HK-2 (cell line): ENCODE results near the gene HK2.
"Not testable (repeated sequence)": the region's sequence is repeated elsewhere in the genome, so short reads cannot be mapped to it uniquely, and the experiment has no call there.

ENCODE experiments used
- DNase-seq: peaks from one replicate; pipeline ENCODE4 v3.0.0-alpha.2; 2018; ENCODE audit not compliant: unreplicated experiment

Gene HK2

DNA sequence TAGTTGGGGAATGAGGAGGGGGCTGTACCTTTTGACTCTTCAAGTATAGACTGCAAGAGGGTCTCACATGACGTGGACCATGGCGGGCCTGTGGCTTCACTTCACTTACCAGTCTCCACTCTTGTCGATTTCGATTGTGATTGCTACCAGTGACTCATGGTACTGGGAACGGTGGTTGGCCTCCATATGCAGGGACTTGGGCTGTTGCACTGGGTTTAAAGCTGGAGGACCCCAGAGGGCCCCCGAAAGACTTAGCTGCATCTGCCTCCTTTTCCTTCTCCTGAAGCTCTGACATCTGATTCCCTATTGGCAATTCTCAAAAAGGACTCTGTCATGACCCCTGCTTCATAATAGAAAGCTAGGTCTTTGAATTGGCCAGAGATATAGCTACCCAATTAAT, 43.4 kb downstream of the HK2 start:
- no peak for DNase-seq

- no peak for DNase-seq
Observed at GRCh38 chr2:74877781-74878433, 44.0 kb downstream of the HK2 start.

DNA sequence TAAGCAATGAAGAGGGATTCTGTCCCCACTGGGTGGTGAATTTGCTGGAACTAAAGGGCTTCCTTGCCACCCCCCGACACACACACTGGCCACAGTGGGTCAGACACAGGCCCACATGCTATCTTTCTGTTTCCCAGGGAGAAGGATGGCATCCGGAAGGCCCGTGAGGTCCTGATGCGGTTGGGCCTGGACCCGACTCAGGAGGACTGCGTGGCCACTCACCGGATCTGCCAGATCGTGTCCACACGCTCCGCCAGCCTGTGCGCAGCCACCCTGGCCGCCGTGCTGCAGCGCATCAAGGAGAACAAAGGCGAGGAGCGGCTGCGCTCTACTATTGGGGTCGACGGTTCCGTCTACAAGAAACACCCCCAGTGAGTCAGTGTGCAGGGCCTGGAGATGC, 44.6 kb downstream of the HK2 start:
- DNase-seq: no peak

GRCh38 chr2:74880054-74880728, 46.3 kb downstream of the HK2 start:
- DNase-seq: no peak

- DNase-seq: no peak
Observed at GRCh38 chr2:74881176-74881575, 47.2 kb downstream of the HK2 start.

DNA sequence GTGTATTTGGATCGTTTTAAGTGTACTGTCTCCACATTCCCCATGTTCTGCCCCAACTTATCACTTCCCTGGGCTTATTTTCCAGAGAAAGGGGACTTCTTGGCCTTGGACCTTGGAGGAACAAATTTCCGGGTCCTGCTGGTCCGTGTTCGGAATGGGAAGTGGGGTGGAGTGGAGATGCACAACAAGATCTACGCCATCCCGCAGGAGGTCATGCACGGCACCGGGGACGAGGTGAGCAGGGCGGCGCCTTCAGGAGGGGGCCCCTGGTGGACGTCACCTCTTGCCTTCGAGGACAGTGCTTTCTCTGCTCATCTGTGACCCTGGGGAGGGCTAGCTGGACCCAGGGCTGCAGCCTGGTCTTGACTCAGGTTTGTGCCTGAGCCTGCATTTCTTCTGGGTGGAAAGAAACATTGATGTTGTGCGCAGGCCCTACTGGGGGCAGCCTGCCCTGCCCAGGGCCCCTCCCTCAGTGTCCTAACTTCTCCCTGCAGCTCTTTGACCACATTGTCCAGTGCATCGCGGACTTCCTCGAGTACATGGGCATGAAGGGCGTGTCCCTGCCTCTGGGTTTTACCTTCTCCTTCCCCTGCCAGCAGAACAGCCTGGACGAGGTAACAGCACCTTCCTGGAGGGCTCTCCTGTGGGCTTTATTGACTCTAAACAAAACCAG, 47.8 kb downstream of the HK2 start:
- DNase-seq: no peak

- no peak for DNase-seq
Observed at GRCh38 chr2:74882299-74882687, 48.4 kb downstream of the HK2 start.

GRCh38 chr2:74883011-74883410, 49.1 kb downstream of the HK2 start:
- no peak for DNase-seq

- DNase-seq: no peak
Observed at GRCh38 chr2:74884118-74884762, 50.3 kb downstream of the HK2 start.

DNA sequence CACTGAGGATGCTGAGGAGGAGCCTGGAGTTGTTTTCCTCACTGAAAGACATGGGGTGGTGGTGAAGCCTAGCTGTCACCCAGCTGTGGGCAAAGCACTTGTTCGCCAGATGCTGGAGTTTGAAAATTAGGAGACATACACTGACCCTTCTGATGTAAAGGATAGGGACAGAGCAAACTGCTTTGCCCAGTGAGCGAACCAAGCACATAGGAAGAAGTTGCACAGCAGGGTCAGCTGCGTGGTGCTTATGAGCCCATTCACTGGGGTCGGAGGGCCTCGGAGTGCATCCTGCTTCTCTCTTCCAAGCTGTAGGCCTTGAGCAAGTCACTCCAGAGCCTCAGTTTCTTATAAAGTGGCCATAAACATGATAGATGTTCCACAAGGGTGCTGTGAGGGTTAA, 50.9 kb downstream of the HK2 start:
- no peak for DNase-seq

DNA sequence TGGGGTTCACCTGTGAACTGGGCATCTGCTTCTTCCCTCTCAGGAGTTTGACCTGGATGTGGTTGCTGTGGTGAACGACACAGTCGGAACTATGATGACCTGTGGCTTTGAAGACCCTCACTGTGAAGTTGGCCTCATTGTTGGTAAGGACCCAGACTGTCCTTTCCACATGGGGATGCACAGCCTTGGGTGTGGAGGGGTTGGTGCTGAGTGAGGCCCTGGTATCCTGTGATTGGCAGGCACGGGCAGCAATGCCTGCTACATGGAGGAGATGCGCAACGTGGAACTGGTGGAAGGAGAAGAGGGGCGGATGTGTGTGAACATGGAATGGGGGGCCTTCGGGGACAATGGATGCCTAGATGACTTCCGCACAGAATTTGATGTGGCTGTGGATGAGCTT, 52.3 kb downstream of the HK2 start:
- DNase-seq: no peak

DNA sequence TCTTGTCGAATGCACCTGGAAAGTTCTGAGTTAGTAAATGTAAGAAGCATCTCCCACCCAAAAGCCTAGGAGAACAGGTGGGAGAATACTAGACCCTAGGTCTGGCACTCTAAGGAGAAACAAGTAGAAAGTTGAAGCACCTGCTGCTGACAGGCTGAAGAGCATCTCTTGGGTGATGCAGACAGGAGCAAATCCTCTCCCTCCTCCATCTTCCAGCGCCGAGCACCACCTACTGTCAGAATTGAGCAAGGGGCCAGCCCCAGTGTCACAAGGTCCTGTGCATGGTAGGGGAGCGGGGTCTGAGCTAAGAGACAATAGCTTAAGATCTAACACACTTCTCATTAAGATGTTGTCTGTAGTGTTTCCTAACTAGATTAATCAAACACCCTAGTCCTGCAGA, 52.9 kb downstream of the HK2 start:
- DNase-seq: no peak

DNA sequence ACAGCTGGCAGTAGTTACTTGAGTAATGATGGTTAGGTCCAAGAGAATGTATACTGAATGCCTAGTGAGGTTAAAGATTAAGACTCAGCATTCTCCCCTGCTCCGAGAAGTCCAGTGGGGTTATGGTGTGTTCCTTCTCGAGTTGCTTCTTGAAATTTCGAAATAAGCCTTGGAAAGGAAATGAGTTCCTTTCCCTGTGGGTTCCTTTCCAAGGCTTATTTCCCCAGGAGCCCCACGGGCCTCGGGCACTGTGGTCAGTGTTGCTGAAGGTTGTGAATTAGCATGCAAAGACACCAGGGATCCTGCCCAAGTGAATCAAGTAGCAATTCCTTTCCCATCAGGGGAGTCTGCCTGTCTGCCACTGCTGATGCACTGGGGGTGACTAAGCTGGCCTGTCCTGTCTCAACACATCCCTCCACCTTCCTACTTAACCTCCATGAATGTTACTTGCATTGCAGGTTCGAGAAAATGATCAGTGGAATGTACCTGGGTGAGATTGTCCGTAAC, 53.6 kb downstream of the HK2 start:
- no peak for DNase-seq

DNA sequence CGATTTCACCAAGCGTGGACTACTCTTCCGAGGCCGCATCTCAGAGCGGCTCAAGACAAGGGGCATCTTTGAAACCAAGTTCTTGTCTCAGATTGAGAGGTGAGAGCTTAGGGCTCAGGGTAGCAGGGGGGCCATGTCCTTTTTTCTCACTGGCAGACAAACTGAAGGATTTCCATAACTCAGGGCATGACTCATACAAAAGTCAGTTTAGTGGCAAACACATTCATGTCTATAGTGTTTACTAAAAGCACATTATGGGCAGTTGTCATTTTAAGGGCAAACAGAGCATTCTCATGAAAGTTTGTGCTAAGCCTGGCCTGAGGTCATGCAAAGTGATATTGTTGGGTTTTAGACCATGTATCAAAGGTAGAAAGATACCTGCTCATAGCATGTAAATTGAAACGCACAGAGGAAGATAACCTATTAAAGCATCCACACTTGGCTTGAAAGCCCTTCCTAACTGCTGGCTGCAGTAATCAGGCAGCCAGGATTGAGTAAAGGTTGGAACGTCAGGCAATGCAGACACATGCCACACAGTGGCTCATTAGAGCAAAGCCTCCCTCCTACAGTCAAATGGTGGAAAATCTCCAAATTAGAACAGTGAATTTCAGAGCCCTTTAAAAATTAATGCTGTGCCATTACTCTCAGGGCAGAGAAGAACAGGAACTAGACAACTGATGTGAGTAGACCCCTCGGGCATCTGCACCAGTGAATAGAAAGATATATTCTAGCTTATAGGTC, 54.2 kb downstream of the HK2 start:
- DNase-seq: no peak

DNA sequence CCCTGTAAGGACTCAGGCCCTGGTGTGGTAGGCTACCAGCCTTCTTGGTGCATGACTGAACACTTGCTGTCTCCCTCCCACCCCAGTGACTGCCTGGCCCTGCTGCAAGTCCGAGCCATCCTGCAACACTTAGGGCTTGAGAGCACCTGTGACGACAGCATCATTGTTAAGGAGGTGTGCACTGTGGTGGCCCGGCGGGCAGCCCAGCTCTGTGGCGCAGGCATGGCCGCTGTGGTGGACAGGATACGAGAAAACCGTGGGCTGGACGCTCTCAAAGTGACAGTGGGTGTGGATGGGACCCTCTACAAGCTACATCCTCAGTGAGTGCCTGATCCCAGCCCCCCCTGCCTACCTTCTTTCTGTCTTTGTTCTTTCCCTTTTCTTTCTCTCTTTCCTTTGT, 55.2 kb downstream of the HK2 start:
- DNase-seq: no peak

- DNase-seq: no peak
Observed at GRCh38 chr2:74890711-74891110, 56.8 kb downstream of the HK2 start.

DNA sequence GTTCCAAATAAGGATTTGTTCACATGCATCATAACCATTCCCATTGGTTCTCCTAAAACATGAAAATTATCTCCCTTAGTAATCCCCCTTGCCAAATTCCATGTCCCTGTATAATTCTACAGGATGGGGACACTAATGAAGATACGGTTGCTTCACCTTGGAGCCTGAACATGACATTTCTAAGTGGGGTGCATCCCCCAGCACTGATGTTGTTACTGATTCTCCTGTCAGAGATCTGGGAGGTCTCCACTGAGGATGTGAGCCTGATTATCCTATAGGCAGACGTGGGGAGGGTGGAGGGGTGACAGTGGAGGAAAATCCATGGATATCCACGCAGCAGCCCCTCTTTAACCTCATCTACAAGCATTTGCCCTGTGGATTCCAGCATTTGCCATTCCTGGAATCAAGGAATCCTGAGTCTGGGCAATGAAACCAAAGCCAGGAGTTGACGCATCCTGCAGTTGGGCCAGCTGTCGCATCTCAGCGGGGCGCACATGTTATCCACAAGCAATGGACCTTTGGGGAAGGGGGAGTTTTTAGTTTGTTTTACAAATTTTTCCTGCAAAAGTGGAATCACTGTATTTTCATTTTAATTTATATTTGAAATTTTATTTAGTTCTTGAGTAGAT, 57.3 kb downstream of the HK2 start:
- no peak for DNase-seq

DNA sequence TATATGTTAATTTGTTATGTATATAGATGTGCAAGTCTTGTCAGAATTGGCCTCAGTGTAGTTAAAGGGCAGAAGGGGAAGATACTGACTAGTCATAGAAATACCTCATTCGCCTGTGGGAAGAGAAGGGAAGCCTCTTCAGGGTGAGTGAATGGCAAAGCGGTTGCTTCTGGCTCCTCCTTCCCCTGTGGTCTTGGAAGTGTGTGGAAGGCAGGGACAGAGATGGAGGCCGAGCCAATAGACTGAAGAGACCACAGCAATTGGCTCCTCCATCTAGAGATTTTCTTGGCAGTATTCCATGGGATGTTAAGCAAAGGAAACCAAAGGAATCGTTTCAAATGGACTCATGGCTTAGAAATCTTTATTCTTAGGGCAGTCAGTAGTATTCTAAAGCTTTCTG, 57.9 kb downstream of the HK2 start:
- not testable (repeated sequence) for DNase-seq

DNA sequence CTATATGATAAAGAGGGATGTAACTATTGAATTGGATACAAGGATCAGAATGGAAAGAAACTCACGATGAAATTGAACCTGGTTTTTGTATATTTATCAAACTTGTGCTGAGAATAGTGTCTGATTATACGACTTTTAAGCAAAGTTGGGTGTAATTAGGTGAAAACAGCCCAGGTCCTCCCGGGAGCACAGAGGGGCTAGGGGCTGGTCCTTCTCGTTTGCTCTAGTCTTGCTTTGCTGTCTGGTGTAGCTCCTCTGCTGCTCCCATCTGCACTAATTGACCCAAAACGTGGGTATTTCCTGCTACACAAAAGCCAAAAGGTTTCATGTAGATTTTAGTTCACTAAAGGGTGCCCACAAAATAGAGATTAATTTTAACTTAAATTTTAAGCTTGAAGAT, 58.7 kb downstream of the HK2 start:
- no peak for DNase-seq

DNA sequence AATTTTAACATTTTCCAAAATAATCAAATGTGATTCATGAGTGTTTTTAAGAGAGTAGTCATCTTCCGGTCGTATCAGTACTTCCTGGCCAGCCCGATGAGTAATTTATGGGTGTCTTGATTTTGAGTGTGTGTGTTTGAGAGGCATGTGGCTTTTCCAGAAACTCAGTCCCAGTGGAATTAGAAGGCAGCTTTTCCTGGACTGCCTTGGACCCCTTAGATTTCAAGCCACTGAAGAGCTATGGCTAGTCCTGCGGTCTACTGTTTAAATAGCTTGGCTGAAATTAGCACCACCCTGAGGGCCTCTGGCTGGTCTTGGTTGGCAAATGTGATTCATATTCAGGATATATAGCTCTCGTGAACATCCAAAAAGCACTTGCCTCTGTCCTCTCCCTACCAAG, 59.4 kb downstream of the HK2 start:
- no peak for DNase-seq

GRCh38 chr2:74894272-74894981, 60.5 kb downstream of the HK2 start:
- no peak for DNase-seq
